Naive thymus-derived CD4-positive, alpha-beta T cell (primary cell): Measurements from ENCODE around the gene PDZRN4. TPM values are rescaled to one million over a fixed set of nuclear protein-coding genes. Genes with fewer than 3 reads are reported as not detected.

Experiments
- ATAC-seq: fragments of 150-1000 bp; cut with Tn5 transposase; 2 replicates; pipeline ENCODE4 v1.10.0; 2021; ENCODE audit warnings: mild to moderate bottlenecking, moderate library complexity
- CTCF ChIA-PET: fragments of 350-600 bp; sonication (Branson Sonifier 250); formaldehyde crosslinking; loops from one replicate; lab custom pipeline; 2021; ENCODE audit warnings: antibody characterized with exemption; lab: Charles Lee
- POLR2A ChIA-PET: fragments of 350-600 bp; sonication (Branson Sonifier 250); formaldehyde crosslinking; loops from one replicate; lab custom pipeline; 2021; ENCODE audit warnings: antibody characterized with exemption, inconsistent platforms; lab: Charles Lee
- DNase-seq, 9 donors: peaks; one replicate each; pipeline versions ENCODE4 v3.0.0 to v3.0.0-alpha.2; 2020 to 2022; ENCODE audit warnings: mixed read lengths in 1 of 9
- H3K27ac ChIP-seq: one replicate; pipeline ENCODE4 v1.7.0; 2013; ENCODE audit warnings: mild to moderate bottlenecking, low read depth, low read length, moderate library complexity
- H3K27me3 ChIP-seq, 2 donors: one replicate each; pipeline ENCODE4 v1.7.0; 2013; ENCODE audit warnings: low read length in 2 of 2, mild to moderate bottlenecking in 2 of 2, moderate library complexity in 2 of 2; ENCODE audit not compliant: control insufficient read depth in 2 of 2, insufficient read depth in 2 of 2
- H3K36me3 ChIP-seq, 3 experiments: 1 replicate in 2 of 3; 2 replicates in 1 of 3; pipeline ENCODE4 v1.7.0; 2013; ENCODE audit warnings: low read length in 3 of 3, mild to moderate bottlenecking in 3 of 3, moderate library complexity in 1 of 3; ENCODE audit not compliant: insufficient read depth in 3 of 3, control insufficient read depth in 2 of 3
- H3K4me1 ChIP-seq, 2 donors: one replicate each; pipeline ENCODE4 v1.7.0; 2013; ENCODE audit warnings: low read length in 2 of 2, mild to moderate bottlenecking in 2 of 2, moderate library complexity in 1 of 2; ENCODE audit not compliant: control insufficient read depth in 2 of 2, insufficient read depth in 2 of 2
- H3K4me3 ChIP-seq: 2 replicates; pipeline ENCODE4 v1.7.0; 2013; ENCODE audit warnings: mild to moderate bottlenecking, low read length
- H3K9me3 ChIP-seq, 3 experiments: 1 replicate in 2 of 3; 2 replicates in 1 of 3; pipeline ENCODE4 v1.7.0; 2013; ENCODE audit warnings: low read length in 3 of 3; ENCODE audit not compliant: control insufficient read depth in 2 of 3
- H3K27ac Mint-ChIP-seq, 9 donors: one replicate each; pipeline ENCODE4 v1.8.0; 2020 to 2022; ENCODE audit warnings: mixed read lengths in 9 of 9, mild to moderate bottlenecking in 8 of 9, moderate library complexity in 5 of 9, inconsistent platforms in 2 of 9
- H3K27me3 Mint-ChIP-seq, 5 donors: one replicate each; pipeline ENCODE4 v1.8.0; 2021 to 2022; ENCODE audit warnings: mixed read lengths in 5 of 5, mild to moderate bottlenecking in 1 of 5
- H3K36me3 Mint-ChIP-seq, 5 donors: one replicate each; pipeline ENCODE4 v1.8.0; 2020 to 2022; ENCODE audit warnings: mixed read lengths in 5 of 5, mild to moderate bottlenecking in 3 of 5, inconsistent platforms in 1 of 5
- H3K4me1 Mint-ChIP-seq, 7 donors: one replicate each; pipeline ENCODE4 v1.8.0; 2020 to 2022; ENCODE audit warnings: mixed read lengths in 7 of 7, mild to moderate bottlenecking in 3 of 7, inconsistent platforms in 1 of 7
- H3K4me3 Mint-ChIP-seq, 10 donors: one replicate each; pipeline ENCODE4 v1.8.0; 2020 to 2022; ENCODE audit warnings: mild to moderate bottlenecking in 10 of 10, mixed read lengths in 10 of 10, moderate library complexity in 6 of 10, inconsistent platforms in 2 of 10
- H3K9me3 Mint-ChIP-seq, 11 donors: one replicate each; pipeline ENCODE4 v1.8.0; 2020 to 2022; ENCODE audit warnings: mixed read lengths in 11 of 11, mild to moderate bottlenecking in 4 of 11, inconsistent platforms in 1 of 11, moderate library complexity in 1 of 11
- intact Hi-C, 2 donors: fragments of 100-400 bp; cut with micrococcal nuclease; formaldehyde crosslinking; loops; one replicate each; pipeline ENCODE4 v1.15.1; 2023
- polyA plus RNA-seq, 2 donors: library from polyadenylated mRNA; unstranded; fragments of 300-500 nt; fragmentation: Illumina TruSeq; gene quantifications; one replicate each; pipeline ENCODE4 v1.2.3, GENCODE V29; 2021
- total RNA-seq, 6 experiments: library from RNA in 5 of 6; stranded (reverse) in 5 of 6; gene quantifications; 1 replicate in 5 of 6; 2 replicates in 1 of 6; pipeline ENCODE4 v1.2.3 and lab custom pipeline; 2021 to 2026

The PDZRN4 gene
- total and polyA plus RNA-seq, 7 experiments from 2014 or later: not detected

DNA sequence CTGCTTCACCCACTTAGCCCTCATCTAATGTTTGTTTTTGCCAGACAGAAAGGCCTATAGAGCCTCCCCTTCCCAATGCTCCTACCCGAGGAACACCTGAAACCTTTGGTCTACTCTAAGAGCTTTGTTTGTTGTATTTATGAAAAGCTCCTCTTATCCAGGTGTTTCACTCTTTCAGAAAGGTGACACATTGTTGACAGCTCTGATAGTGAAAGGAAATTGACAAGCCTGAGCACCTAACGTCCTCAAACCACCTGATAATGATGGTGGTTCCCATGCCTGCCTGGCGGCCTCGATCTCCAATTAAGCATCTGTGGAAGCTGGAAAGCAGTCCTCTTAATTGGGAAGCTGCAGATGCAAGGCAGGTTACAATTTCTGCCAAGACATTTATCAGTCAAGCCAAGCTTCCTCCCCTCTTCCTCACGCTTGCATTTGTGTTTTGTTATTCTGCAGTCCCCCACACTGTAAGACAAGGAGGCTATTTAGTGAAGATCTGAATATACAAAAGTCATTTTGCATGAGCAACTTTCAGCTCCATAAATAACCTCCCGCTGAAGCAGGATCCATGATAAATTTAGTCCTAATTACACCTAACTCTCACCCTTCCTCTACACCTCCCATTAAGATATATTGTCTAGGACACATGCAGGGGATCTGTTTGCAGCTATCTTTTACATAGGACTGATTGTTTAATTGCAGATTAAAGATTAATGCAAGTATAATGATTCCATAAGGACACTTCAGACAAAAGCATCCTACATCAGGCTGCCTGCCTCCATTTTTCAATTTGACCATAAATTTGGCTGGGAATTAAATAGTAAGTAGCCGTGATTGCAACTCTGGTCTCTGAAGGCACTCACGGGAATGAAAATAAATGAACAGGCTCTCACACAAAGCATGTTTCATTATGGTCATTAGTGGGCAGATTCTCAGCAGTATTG is 288.6 kb downstream of the PDZRN4 start:
- no peaks in the 10 kb centered on the region for H3K27me3 ChIP-seq
- no peaks in the 10 kb centered on the region for H3K9me3 Mint-ChIP-seq
- H3K4me3 ChIP-seq: no peak overlapping the region
- H3K9me3 ChIP-seq: no peaks in the 10 kb centered on the region
- H3K36me3 Mint-ChIP-seq: no peaks in the 10 kb centered on the region
- H3K4me3 Mint-ChIP-seq: no peak overlapping the region
- no peak overlapping the region for H3K27ac Mint-ChIP-seq
- DNase-seq: no peak
- H3K36me3 ChIP-seq: no peaks in the 10 kb centered on the region
- H3K4me1 Mint-ChIP-seq: peaks cover 0 to 2% (median 0%) of the 10 kb centered on the region in 7 donors
- no peaks in the 10 kb centered on the region for H3K4me1 ChIP-seq
- intact Hi-C loops: no loop called here
- ChIA-PET POLR2A (no interaction called here), CTCF (no interaction called here)
- ATAC-seq: no peak
- H3K27me3 Mint-ChIP-seq: peaks cover 0 to 5% (median 0%) of the 10 kb centered on the region in 5 donors
- no peak overlapping the region for H3K27ac ChIP-seq

DNA sequence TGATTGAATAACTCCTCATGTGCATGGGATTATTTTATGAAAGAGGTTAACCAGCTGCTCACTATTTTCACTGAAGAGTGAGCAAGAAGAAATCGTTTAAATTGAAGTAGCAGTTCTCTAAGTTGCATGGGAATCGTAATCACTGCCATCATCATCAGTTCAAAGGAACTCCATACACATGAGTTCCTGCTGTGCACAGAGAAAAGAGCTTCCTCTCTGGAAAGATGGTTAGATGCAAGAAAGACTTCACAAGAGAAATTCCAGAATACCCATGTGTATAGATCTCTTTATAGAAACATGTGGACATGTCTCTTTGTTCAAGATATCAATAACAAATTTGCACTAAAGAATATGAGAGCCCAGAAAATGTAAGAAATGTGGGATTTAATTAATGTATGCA is 291.3 kb downstream of the PDZRN4 start:
- no peak overlapping the region for H3K27ac Mint-ChIP-seq
- Histone ChIP-seq H3K9me3 (no peaks in the 10 kb centered on the region), H3K36me3 (no peaks in the 10 kb centered on the region), H3K4me3 (no peak overlapping the region), H3K27ac (no peak overlapping the region), H3K4me1 (no peaks in the 10 kb centered on the region), H3K27me3 (no peaks in the 10 kb centered on the region)
- H3K36me3 Mint-ChIP-seq: no peaks in the 10 kb centered on the region
- POLR2A ChIA-PET: no interaction called here
- intact Hi-C loops: no loop called here
- no peak for DNase-seq
- CTCF ChIA-PET: no interaction called here
- peaks cover 0 to 2% (median 0%) of the 10 kb centered on the region in 11 donors for H3K9me3 Mint-ChIP-seq
- H3K4me1 Mint-ChIP-seq: no peaks in the 10 kb centered on the region
- no peak overlapping the region for H3K4me3 Mint-ChIP-seq
- ATAC-seq: no peak
- H3K27me3 Mint-ChIP-seq: peaks cover 0 to 2% (median 0%) of the 10 kb centered on the region in 5 donors

DNA sequence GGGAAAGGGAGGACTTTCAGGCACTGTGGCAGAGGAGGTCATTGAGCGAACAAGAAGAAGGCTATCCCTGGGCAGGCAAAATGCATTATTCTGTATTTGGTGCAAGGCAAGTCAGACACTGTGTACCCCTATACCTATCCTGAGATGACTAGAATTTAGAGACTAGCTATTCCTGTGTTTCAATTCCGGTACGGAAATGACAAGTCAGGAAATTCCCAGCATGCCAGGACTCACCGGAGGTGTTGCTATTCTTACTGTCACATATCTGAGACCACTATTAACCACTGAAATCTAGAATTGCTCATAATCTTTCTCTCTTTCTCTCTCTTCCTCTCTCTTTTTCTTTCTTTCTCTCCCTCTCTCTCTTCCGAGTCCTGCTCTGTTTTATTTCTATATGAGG is 297.1 kb downstream of the PDZRN4 start:
- Mint-ChIP-seq H3K36me3 (no peaks in the 10 kb centered on the region), H3K4me3 (no peak overlapping the region), H3K27me3 (no peaks in the 10 kb centered on the region), H3K27ac (no peak overlapping the region), H3K9me3 (peaks cover 0 to 2% (median 0%) of the 10 kb centered on the region in 11 donors), H3K4me1 (no peaks in the 10 kb centered on the region)
- Histone ChIP-seq H3K9me3 (no peaks in the 10 kb centered on the region), H3K27me3 (no peaks in the 10 kb centered on the region), H3K4me1 (no peaks in the 10 kb centered on the region), H3K27ac (no peak overlapping the region), H3K36me3 (no peaks in the 10 kb centered on the region), H3K4me3 (no peak overlapping the region)
- no peak for ATAC-seq
- CTCF ChIA-PET: interaction anchor here (0.7 kb wide), 1 partner anchor 18 kb away, joined by 3 read pairs; no protein-coding TSS in a partner anchor
- intact Hi-C loops: no loop called here
- POLR2A ChIA-PET: no interaction called here
- DNase-seq: no peak

DNA sequence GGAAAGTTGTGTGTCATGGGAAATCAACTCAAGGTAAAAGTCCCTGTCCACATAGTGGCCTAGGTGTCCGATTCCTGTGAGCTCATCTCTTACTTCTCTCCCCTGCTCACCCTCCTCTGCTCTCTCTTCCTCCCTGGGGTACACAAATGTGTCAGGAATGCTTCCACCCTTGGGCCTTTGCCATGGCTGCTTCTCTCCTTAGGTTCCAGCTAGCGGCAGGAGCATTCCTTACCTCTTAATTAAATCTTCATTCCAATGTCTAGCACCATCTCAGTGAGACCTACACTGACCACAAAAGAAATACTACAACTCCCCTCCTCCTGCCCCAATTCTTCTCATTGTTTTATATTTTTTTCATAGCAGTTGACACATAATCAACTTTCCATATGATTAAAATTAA is 298.6 kb downstream of the PDZRN4 start:
- H3K27ac Mint-ChIP-seq: no peak overlapping the region
- intact Hi-C loops: no loop called here
- DNase-seq (no peak), ATAC-seq (no peak)
- H3K9me3 Mint-ChIP-seq: peaks cover 0 to 2% (median 0%) of the 10 kb centered on the region in 11 donors
- no peaks in the 10 kb centered on the region for H3K4me1 ChIP-seq
- no peak overlapping the region for H3K4me3 Mint-ChIP-seq
- H3K27me3 Mint-ChIP-seq: no peaks in the 10 kb centered on the region
- H3K4me3 ChIP-seq: no peak overlapping the region
- no peak overlapping the region for H3K27ac ChIP-seq
- no peaks in the 10 kb centered on the region for H3K9me3 ChIP-seq
- H3K36me3 ChIP-seq: no peaks in the 10 kb centered on the region
- CTCF ChIA-PET: no interaction called here
- POLR2A ChIA-PET: no interaction called here
- H3K27me3 ChIP-seq: no peaks in the 10 kb centered on the region
- no peaks in the 10 kb centered on the region for H3K4me1 Mint-ChIP-seq
- no peaks in the 10 kb centered on the region for H3K36me3 Mint-ChIP-seq

DNA sequence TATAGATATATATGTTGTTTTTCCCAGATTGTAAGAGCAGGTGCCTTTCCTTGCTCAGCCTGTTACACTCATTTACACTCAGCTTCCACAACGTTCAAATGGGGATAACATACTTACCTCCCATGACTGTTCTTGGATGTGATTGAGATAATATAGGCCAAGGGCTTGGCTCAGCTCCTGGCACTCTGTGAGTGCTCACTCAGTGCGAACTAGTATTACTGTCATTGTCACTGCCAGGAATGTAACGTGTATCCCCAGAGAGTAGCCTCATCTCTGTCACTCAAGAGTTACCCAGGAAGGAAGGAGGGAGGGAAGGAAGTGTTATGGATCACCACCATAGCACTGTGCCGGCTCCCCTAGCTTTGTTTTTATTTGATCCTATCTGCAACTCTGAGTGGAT is 307.9 kb downstream of the PDZRN4 start:
- Histone ChIP-seq H3K27ac (no peak overlapping the region), H3K9me3 (no peaks in the 10 kb centered on the region), H3K4me3 (no peak overlapping the region), H3K36me3 (no peaks in the 10 kb centered on the region), H3K27me3 (no peaks in the 10 kb centered on the region), H3K4me1 (no peaks in the 10 kb centered on the region)
- Mint-ChIP-seq H3K9me3 (peaks cover 0 to 4% (median 0%) of the 10 kb centered on the region in 11 donors), H3K27me3 (no peaks in the 10 kb centered on the region), H3K4me1 (no peaks in the 10 kb centered on the region), H3K27ac (no peak overlapping the region), H3K36me3 (no peaks in the 10 kb centered on the region), H3K4me3 (no peak overlapping the region)
- no peak for ATAC-seq
- no peak for DNase-seq
- intact Hi-C loops: no loop called here
- ChIA-PET CTCF (no interaction called here), POLR2A (no interaction called here)

DNA sequence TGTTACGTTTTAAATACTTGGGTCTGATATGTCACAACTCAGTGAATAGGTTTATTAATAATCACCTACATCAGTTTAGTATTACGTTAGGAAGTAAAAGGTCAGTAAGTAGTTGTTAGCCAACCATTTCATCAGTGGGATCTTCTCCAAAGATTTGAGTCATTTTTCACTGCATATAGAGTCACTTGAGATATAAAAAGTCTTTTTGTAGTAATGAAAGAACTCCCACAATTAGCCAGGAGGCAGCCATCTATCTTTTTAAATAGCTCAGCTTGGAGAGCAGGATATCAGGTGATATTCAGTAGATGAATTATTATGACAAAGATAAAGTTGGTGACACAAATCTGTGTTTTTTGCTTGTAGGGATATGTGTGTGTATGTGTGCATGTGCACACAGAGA is 309.3 kb downstream of the PDZRN4 start:
- Mint-ChIP-seq H3K27me3 (no peaks in the 10 kb centered on the region), H3K4me1 (no peaks in the 10 kb centered on the region), H3K27ac (no peak overlapping the region), H3K9me3 (peaks cover 0 to 4% (median 0%) of the 10 kb centered on the region in 11 donors), H3K36me3 (no peaks in the 10 kb centered on the region), H3K4me3 (no peak overlapping the region)
- Histone ChIP-seq H3K27ac (no peak overlapping the region), H3K4me1 (no peaks in the 10 kb centered on the region), H3K9me3 (no peaks in the 10 kb centered on the region), H3K4me3 (no peak overlapping the region), H3K36me3 (no peaks in the 10 kb centered on the region), H3K27me3 (no peaks in the 10 kb centered on the region)
- DNase-seq (no peak), ATAC-seq (no peak)
- intact Hi-C loops: no loop called here
- CTCF ChIA-PET: no interaction called here
- POLR2A ChIA-PET: no interaction called here

DNA sequence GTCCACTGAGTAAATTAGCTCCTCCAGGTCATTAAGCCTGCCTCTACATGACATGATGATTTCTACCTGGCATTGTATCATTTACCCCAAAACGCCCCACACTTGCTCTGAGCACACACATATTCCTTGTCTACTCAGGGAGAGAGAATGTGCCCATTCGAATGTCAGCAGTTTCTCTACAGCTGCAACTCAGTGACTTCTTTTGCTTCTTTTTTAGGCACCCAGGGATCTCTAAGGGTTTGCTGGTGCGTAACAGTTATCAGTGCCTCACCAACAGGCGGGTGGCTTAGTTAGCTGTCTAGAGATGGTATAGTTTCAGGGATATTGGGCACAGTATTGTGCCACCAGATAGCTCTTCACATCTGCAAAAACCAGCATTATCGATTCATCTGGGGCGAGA is 316.9 kb downstream of the PDZRN4 start:
- no peaks in the 10 kb centered on the region for H3K27me3 ChIP-seq
- peaks cover 0 to 14% (median 0%) of the 10 kb centered on the region in 5 donors for H3K27me3 Mint-ChIP-seq
- H3K27ac Mint-ChIP-seq: no peak overlapping the region

More for the DNA sequence above, 316.9 kb downstream of the PDZRN4 start:
- Mint-ChIP-seq H3K9me3 (no peaks in the 10 kb centered on the region), H3K36me3 (no peaks in the 10 kb centered on the region), H3K4me1 (no peaks in the 10 kb centered on the region), H3K4me3 (no peak overlapping the region)
- ChIA-PET CTCF (no interaction called here), POLR2A (no interaction called here)
- DNase-seq (no peak), ATAC-seq (no peak)
- no peak overlapping the region for H3K4me3 ChIP-seq
- no peaks in the 10 kb centered on the region for H3K9me3 ChIP-seq
- no peaks in the 10 kb centered on the region for H3K36me3 ChIP-seq
- no peaks in the 10 kb centered on the region for H3K4me1 ChIP-seq
- intact Hi-C loops: no loop called here
- no peak overlapping the region for H3K27ac ChIP-seq
